Stomach (tissue), 4 donors: Measurements from ENCODE around the gene SLC2A3.
"Not testable (repeated sequence)": the region's sequence is repeated elsewhere in the genome, so short reads cannot be mapped to it uniquely, and the experiment has no call there.

Source experiments
- POLR2A ChIP-seq, 4 donors: fragments of 450-650 bp; IDR thresholded peaks; one replicate each; pipeline ENCODE4 v1.6.1; 2016; ENCODE audit warnings: antibody characterized with exemption in 4 of 4, control low read depth in 2 of 4, mild to moderate bottlenecking in 1 of 4, moderate library complexity in 1 of 4
- POLR2AphosphoS5 ChIP-seq, 3 donors: sonication (generic); formaldehyde crosslinking; IDR thresholded peaks; one replicate each; pipeline ENCODE4 v1.6.1; 2016; ENCODE audit warnings: antibody characterized with exemption in 3 of 3
- TF ChIP-seq, protein P1 (sequence below), 7 experiments: fragments of 450-650 bp in 4 of 7; fragments of 200-600 bp in 3 of 7; sonication (generic) in 3 of 7; IDR thresholded peaks; one replicate each; pipeline ENCODE4 v1.5.1; 2016 to 2019; ENCODE audit warnings: antibody characterized with exemption in 7 of 7, control low read depth in 2 of 7, mild to moderate bottlenecking in 1 of 7

DNA sequence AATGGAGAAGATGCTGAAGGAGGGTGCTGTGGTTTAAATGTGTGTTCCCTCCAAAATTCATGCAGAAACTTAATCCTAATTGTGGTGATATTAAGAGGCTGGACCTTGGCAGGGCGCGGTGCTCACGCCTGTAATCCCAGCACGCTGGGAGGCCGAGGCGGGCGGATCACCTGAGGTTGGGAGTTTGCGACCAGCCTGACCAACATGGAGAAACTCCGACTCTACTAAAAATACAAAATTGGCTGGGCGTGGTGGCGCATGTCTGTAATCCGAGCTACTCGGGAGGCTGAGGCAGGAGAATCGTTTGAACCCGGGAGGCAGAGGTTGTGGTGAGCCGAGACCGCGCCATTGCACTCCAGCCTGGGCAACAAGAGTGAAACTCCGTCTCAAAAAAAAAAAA is 18.9 kb upstream of the SLC2A3 start:
- not testable (repeated sequence) for TF ChIP-seq POLR2A, POLR2AphosphoS5 (IDR thresholded peaks at IDR 0.05)
- TF ChIP-seq, protein P1, sequence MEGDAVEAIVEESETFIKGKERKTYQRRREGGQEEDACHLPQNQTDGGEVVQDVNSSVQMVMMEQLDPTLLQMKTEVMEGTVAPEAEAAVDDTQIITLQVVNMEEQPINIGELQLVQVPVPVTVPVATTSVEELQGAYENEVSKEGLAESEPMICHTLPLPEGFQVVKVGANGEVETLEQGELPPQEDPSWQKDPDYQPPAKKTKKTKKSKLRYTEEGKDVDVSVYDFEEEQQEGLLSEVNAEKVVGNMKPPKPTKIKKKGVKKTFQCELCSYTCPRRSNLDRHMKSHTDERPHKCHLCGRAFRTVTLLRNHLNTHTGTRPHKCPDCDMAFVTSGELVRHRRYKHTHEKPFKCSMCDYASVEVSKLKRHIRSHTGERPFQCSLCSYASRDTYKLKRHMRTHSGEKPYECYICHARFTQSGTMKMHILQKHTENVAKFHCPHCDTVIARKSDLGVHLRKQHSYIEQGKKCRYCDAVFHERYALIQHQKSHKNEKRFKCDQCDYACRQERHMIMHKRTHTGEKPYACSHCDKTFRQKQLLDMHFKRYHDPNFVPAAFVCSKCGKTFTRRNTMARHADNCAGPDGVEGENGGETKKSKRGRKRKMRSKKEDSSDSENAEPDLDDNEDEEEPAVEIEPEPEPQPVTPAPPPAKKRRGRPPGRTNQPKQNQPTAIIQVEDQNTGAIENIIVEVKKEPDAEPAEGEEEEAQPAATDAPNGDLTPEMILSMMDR (IDR thresholded peaks at IDR 0.05): not testable (repeated sequence)
